Upper lobe of left lung (tissue), 6 donors: Measurements from ENCODE around the gene MYL6. TPM values are rescaled to one million over a fixed set of nuclear protein-coding genes. Genes with fewer than 3 reads are reported as not detected.

Experiments used
- ATAC-seq, 2 donors: fragments of 200-7000 bp; cut with Tn5 transposase; one replicate each; pipeline ENCODE4 v1.9.1; 2022; ENCODE audit warnings: mild to moderate bottlenecking in 2 of 2, moderate library complexity in 2 of 2; ENCODE audit not compliant: low FRiP score in 2 of 2
- DNase-seq, 2 donors: peaks; one replicate each; pipeline ENCODE4 v3.0.0-alpha.2; 2019 to 2020
- H3K27ac ChIP-seq, 4 donors: fragments of 200-600 bp; sonication (generic); one replicate each; pipeline ENCODE4 v1.5.1; 2016 to 2019
- H3K27me3 ChIP-seq, 4 donors: fragments of 200-600 bp; sonication (generic); one replicate each; pipeline ENCODE4 v1.5.1; 2017 to 2019
- H3K36me3 ChIP-seq, 4 donors: fragments of 200-600 bp; sonication (generic); one replicate each; pipeline ENCODE4 v1.5.1; 2016 to 2019
- H3K4me1 ChIP-seq, 4 donors: fragments of 200-600 bp; sonication (generic); one replicate each; pipeline ENCODE4 v1.5.1; 2018 to 2019
- H3K4me3 ChIP-seq, 4 donors: fragments of 200-600 bp; sonication (generic); one replicate each; pipeline ENCODE4 v1.5.1; 2017 to 2019; ENCODE audit warnings: mild to moderate bottlenecking in 2 of 4, moderate library complexity in 1 of 4
- H3K9me3 ChIP-seq, 4 donors: fragments of 200-600 bp; sonication (generic); one replicate each; pipeline ENCODE4 v1.5.1; 2018 to 2019
- CTCF ChIP-seq, 6 experiments: fragments of 450-650 bp in 4 of 6; fragments of 200-600 bp in 2 of 6; sonication (generic) in 2 of 6; IDR thresholded peaks; one replicate each; pipeline ENCODE4 v1.5.1; 2016 to 2019; ENCODE audit warnings: antibody characterized with exemption in 6 of 6
- EP300 ChIP-seq, 4 donors: sonication (generic); formaldehyde crosslinking; IDR thresholded peaks; one replicate each; pipeline ENCODE4 v1.5.1; 2017; ENCODE audit warnings: antibody characterized with exemption in 4 of 4, control low read depth in 2 of 4
- POLR2A ChIP-seq, 4 donors: fragments of 450-650 bp; IDR thresholded peaks; one replicate each; pipeline ENCODE4 v1.5.1; 2016 to 2017; ENCODE audit warnings: antibody characterized with exemption in 4 of 4, mild to moderate bottlenecking in 2 of 4
- POLR2AphosphoS5 ChIP-seq, 2 donors: sonication (generic); formaldehyde crosslinking; IDR thresholded peaks; one replicate each; pipeline ENCODE4 v1.5.1; 2017; ENCODE audit warnings: antibody characterized with exemption in 2 of 2
- WGBS, 2 donors: methylation state at CpG; one replicate each; pipeline ENCODE4 v1.1.5; 2017 to 2018; 5-methylcytosine and 5-hydroxymethylcytosine counted together
- total RNA-seq, 6 donors: library from RNA; depleted of rRNA in 4 of 6; stranded (reverse); fragments of >200 nt in 4 of 6; gene quantifications; one replicate each; pipeline versions ENCODE4 v1.1.0 to v1.2.1, GENCODE V29; 2016 to 2021
- donor health status: DM: no; HTN: no; CAD: no; lungs with moderate emphysema.
- donor health status: DM: no; HTN: yes; CAD: no; lungs with severe emphysema.

MYL6 gene
- total RNA-seq, 6 donors from 2014 or later: 665 to 1,935 (median 1,528) TPM

- WGBS, 2 donors: 95 to 98% methylated on average over 3 of the region's 3 CpGs
- no peak for TF ChIP-seq CTCF (IDR thresholded peaks at IDR 0.05)
- TF ChIP-seq POLR2AphosphoS5 (IDR thresholded peaks at IDR 0.05): no peak
- TF ChIP-seq POLR2A (IDR thresholded peaks at IDR 0.05): no peak
- no peak for TF ChIP-seq EP300 (IDR thresholded peaks at IDR 0.05)
- Histone ChIP-seq H3K4me1 (peaks cover 12 to 24% (median 17%) of the 10 kb centered on the region in 4 donors), H3K27me3 (no peaks in the 10 kb centered on the region), H3K9me3 (no peaks in the 10 kb centered on the region), H3K4me3 (no peak overlapping the region), H3K36me3 (peaks cover 5 to 50% (median 33%) of the 10 kb centered on the region in 4 donors), H3K27ac (peak overlapping the region in 1 of 4 donors; percentile 81)
- DNase-seq (no peak), ATAC-seq (no peak)
These were observed 12.9 kb upstream of the MYL6 start for GRCh38 chr12:56145217-56145616.

GRCh38 chr12:56146492-56147460, 11.4 kb upstream of the MYL6 start:
- TF ChIP-seq POLR2AphosphoS5 (IDR thresholded peaks at IDR 0.05): peak in 1 of 2 donors; percentile 17
- no peak for TF ChIP-seq POLR2A (IDR thresholded peaks at IDR 0.05)
- Histone ChIP-seq H3K4me3 (no peak overlapping the region), H3K36me3 (peaks cover 5 to 37% (median 27%) of the 10 kb centered on the region in 4 donors), H3K9me3 (no peaks in the 10 kb centered on the region), H3K27me3 (no peaks in the 10 kb centered on the region), H3K4me1 (peaks cover 27 to 37% (median 30%) of the 10 kb centered on the region in 4 donors), H3K27ac (peak overlapping the region in 2 of 4 donors; percentile 21 to 30)
- WGBS, 2 donors: 62 to 67% methylated on average over 13 of the region's 13 CpGs
- DNase-seq (no peak), ATAC-seq (no peak)

- TF ChIP-seq POLR2A (IDR thresholded peaks at IDR 0.05) (no peak), CTCF (IDR thresholded peaks at IDR 0.05) (no peak), POLR2AphosphoS5 (IDR thresholded peaks at IDR 0.05) (no peak)
- Histone ChIP-seq H3K36me3 (peaks cover 0 to under 1% (median under 1%) of the 10 kb centered on the region in 4 donors), H3K27me3 (no peaks in the 10 kb centered on the region), H3K27ac (peak overlapping the region in 1 of 4 donors; percentile 95), H3K4me1 (peaks cover 24 to 36% (median 33%) of the 10 kb centered on the region in 4 donors), H3K4me3 (no peak overlapping the region), H3K9me3 (no peaks in the 10 kb centered on the region)
- ATAC-seq (no peak), DNase-seq (no peak)
- 54 to 55% methylated on average over 3 of the region's 3 CpGs for WGBS, 2 donors
These were observed 7.6 kb upstream of the MYL6 start for GRCh38 chr12:56150563-56150962.

- Histone ChIP-seq H3K27me3 (no peaks in the 10 kb centered on the region), H3K36me3 (no peaks in the 10 kb centered on the region), H3K9me3 (no peaks in the 10 kb centered on the region), H3K4me1 (peaks cover 23 to 39% (median 31%) of the 10 kb centered on the region in 4 donors), H3K27ac (peak overlapping the region; percentile 89 to 95 (median 94)), H3K4me3 (peak overlapping the region; percentile 54 to 66 (median 60))
- ATAC-seq (peak; percentile 50 to 85), DNase-seq (peak in 1 of 2 donors; percentile 70)
- TF ChIP-seq EP300 (IDR thresholded peaks at IDR 0.05): no peak
- TF ChIP-seq POLR2A (IDR thresholded peaks at IDR 0.05): peak in 1 of 4 donors; percentile 32
- TF ChIP-seq CTCF (IDR thresholded peaks at IDR 0.05): peak; percentile 23 to 79 (median 70)
- WGBS, 2 donors: 11 to 13% methylated on average over 10 to 12 of the region's 12 CpGs
These were observed 6.5 kb upstream of the MYL6 start for GRCh38 chr12:56151672-56152131.

- Histone ChIP-seq H3K4me1 (peaks cover 26 to 39% (median 29%) of the 10 kb centered on the region in 4 donors), H3K4me3 (peak within 1 kb of the TSS; percentile 54 to 66 (median 60)), H3K9me3 (no peaks in the 10 kb centered on the region), H3K27ac (peak within 1 kb of the TSS; percentile 89 to 95 (median 94)), H3K36me3 (no peaks in the 10 kb centered on the region), H3K27me3 (no peaks in the 10 kb centered on the region)
- peak; percentile 96 to 99 for ATAC-seq
- no peak for TF ChIP-seq CTCF (IDR thresholded peaks at IDR 0.05)
- TF ChIP-seq POLR2A (IDR thresholded peaks at IDR 0.05): peak in 2 of 4 donors; percentile 56 to 72
- peak; percentile 91 to 96 for TF ChIP-seq POLR2AphosphoS5 (IDR thresholded peaks at IDR 0.05)
- TF ChIP-seq EP300 (IDR thresholded peaks at IDR 0.05): peak in 1 of 4 donors; percentile 2
- peak; percentile 96 to 97 for DNase-seq
- 0% methylated on average over 13 to 37 of the region's 37 CpGs for WGBS, 2 donors
These were observed 5.9 kb upstream of the MYL6 start, which contains the start of gene MYL6B for GRCh38 chr12:56152132-56152755. TSS of gene MYL6B (plus strand) at chr12:56152587. CDS start at chr12:56153919, 1,332 bp downstream.
